GM21825 (cell line): ENCODE results near the gene CWF19L2.
"Not testable (repeated sequence)": the region's sequence is repeated elsewhere in the genome, so short reads cannot be mapped to it uniquely, and the experiment has no call there.

ENCODE experiments used
- ATAC-seq: cut with Tn5 transposase; IDR thresholded peaks from one replicate; pipeline ENCODE4 v1.9.1; 2021; ENCODE audit warnings: mild to moderate bottlenecking, moderate library complexity; ENCODE audit not compliant: unreplicated experiment

Gene CWF19L2

DNA sequence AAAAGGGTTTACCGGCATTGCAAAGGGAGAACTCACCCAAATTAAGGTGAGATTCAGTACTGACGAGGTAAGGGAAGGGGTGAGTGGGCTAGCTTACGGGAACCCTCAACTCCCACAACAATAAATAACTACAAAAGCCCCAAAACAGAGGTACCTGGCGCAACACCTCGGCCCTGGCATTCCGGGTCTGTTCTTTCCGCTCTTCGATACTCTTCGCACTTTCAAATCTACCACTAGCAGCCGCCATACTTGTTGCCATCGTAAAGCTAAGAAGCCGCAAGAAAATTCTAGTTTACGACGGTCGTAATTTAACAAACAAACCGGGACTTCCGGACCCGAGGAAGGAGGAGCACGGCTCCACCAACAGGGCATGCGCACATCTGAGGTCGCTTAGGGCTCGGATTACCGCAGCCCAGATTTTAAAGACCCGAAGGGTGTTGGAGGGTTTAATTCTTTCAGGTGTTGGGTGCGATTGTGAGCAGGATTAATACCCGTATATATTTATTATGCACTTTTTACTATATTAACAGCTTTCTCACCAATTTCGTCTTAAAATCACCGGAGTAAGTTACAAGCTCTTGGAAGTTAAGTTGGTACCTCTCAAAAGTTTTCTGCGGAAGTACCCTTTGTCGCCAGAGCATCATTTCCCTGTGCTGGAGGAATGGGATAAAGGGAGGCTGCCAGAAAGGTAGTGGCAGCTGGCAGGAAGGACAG, at the start of gene CWF19L2:
CWF19L2 (minus strand) TSS at position 268 of the 714 bp plus-strand sequence; CDS start at position 259, 9 bp downstream.
- ATAC-seq, result peak; percentile 98

DNA sequence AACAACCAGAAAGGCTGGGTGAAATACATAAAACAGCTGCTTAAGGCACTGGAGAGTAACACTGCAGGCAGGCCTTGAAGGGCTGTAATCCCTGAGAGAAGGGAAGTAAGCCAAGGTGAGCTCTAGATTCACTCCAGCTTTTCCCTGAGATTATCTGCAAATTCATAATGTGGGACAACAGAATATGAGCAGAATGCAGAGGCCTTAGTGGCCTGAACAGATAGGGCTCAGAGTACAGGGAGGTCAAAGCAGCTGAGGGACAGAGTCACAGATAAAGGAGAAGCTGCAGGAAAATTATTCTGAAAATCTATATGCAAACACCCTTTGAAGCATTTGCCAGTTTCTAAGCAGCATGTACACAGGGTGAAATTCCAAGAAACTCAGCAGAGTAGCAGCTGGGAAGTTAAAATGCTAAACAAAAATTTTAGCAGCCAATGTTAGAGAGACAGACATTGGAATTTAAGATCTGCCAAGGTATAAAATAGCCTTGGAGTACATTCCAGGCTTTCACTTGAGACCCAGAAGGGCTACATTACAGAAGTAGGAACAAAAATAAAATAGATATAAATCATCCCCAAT, 48.1 kb upstream of the CWF19L2 start:
- ATAC-seq, result no peak

DNA sequence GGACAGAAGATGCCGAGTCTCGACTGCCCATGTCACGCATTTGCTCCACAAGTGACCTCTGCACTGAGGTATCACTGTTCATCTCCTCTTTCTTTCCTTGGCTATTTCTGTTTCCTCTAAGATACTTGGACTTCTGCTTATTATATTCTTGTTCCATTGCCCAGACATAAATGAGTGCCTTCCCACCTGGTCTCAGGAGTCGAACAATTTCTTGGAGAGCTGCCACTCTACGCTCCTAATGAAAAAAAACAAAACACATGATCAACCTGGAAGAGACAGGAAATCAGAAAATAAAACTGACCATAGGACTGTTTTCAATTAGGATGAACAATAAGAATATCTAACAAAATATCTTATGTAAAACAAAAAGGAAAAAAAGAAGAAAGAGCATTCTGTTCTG, 47.4 kb upstream of the CWF19L2 start:
- no peak for ATAC-seq

DNA sequence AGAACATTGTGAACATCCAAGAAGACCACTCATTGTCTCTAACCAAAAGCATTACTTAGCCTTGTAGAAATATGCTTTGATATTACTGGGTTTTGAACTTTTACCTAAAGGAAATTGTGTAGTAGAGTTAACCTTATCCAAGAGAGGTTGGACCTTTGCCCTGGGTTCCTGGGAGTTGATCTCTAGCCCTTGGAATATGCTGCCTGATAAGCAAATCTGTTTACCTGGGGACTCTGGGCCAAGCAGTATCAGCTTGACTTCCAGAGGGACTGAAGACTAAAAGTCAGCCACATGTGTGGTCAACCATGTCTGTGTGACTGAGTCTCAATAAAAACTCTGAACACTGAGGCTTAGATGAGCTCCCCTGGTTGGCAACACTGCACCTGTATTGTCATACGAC, 44.1 kb upstream of the CWF19L2 start:
- ATAC-seq, result no peak

DNA sequence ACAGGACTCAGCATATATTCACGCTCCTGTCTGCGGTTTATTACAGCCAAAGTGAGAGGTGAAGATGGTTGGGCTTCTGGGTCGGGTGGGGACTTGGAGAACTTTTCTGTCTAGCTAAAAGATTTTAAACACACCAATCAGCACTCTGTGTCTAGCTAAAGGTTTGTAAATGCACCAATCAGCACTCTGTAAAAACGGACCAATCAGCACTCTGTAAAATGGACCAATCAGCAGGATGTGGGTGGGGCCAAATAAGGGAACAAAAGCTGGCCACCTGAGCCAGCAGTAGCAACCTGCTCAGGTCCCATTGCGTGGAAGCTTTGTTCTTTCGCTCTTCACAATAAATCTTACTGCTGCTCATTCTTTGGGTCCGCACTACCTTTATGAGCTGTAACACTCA, 39.7 kb upstream of the CWF19L2 start:
- not testable (repeated sequence) for ATAC-seq

DNA sequence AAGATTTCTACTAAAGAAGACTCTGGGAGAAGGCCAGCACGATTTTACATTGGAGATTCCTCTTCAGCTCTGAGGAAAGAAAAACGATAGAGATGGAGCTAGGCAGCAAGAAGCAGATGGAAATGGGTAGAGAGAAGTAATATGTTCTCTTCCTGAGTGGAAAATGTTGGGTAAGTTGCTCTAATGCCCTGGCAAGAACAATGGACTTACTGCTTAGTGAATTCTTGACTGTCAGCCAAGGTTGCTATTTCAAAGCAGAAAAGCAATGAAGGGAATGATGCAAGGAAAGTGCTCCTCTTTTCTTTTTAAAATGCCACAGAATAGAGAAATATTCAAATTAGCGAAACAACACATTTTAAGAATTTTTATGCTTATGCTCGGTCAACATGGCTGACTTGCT, 38.4 kb upstream of the CWF19L2 start:
- no peak for ATAC-seq

DNA sequence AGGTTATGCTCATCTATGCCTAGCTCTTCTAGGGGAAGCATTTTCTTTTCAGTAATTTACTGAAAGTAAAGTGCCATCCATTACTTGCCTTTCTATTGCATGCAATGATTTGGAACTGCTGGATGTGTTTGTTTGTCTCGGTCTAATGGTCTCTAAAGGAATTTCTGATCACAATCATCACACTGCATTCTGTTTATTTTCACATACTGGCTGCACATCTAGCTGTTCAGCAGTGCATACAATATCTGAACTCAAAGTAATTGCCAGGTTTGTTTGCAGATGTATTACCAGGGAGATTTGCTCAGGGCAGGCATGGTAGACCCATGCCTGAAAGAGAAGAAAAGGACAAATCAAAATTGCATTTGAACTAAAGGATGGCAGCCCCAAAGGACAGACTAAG, 36.4 kb upstream of the CWF19L2 start:
- no peak for ATAC-seq

DNA sequence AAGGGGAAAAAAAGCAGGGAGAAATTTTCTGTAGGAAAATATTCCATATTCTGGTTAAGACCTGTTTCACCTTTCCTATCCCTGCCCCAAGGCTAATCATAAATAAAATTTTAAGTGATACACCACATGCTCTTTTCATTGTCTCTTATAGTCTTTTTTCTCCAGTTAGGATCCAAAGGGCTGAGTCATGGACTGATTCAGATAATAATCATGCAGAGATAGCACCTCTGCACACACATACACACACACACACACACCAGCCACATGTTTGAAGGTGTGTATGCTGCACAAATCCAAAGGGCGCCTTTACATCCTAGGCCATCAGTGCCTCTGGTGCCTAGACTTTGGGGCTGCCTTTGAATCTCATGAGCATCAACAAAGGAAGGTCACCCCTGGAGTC, 35.5 kb upstream of the CWF19L2 start:
- ATAC-seq, result no peak

DNA sequence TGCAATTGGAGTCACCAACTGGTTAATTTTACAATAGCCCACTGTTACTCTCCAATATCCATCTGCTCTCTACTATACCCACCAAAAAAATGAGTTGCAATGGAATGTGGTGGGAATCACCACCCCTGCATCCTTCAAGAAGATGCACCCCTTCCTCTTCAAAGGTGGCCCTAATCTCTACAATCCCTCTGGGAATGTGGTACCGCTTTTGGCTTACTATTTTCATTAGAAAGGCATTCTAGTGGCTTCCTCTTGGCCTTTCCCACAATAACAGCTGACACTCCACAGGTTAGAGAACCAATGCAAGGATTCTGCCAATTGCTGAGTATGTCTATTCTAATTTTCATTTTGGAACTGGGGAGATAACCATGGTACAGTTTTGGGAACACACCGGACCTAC, 33.2 kb upstream of the CWF19L2 start:
- ATAC-seq, result no peak

DNA sequence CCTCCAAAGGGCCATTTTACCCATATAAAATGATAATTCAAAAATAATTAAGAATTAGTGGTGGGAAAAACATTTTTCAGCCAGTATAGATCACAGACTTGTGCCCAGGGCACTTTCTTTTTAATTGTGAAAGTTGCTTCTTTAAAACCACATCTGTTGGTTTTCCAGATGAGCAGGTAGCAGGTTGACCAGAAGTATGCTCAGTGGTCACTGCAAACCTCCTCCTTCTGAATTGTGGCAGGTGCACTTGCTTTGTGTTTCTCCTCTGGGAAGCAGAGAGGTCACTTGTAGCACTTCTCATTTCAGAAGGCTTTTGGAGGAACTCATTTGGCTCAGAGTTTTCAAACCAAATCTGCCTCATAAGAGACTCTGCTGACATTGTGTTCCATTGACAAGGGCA, 24.6 kb upstream of the CWF19L2 start:
- ATAC-seq, result no peak

DNA sequence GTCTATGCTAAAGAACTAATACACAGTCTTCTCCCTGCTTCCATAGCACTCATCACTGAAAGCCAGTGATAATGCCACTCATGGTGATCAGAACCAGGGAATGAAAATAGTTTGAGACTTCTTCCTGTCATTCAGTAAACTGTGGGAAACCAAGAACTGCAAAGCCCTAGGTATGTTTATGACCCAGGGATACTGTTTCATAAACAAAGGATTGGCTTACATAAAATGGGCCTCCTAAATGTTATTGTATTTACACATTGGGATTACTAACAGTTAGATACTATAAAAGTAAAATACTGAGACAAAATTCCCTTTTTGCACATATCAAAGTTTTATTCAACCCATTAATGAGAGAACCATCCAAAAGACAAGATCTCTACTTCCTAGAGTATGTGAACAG, 21.3 kb upstream of the CWF19L2 start:
- no peak for ATAC-seq

DNA sequence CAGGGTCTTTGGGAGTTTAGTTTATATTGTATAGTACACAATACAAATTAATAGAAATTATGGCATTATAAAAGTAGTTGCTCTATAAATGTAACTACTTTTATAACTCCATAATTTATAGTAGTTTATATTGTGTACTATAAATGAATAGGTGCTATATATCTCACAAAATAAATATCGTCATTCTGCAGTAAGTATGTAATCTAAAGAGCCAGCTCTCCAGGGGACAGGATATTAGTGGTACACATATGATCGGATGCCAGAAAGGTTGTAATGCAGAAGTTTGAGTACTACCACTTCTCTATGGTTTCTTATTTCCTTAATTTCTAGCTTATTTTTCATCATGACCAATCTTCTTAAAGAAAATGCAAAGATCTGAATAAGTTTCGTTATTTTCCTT, 20.2 kb upstream of the CWF19L2 start:
- no peak for ATAC-seq

DNA sequence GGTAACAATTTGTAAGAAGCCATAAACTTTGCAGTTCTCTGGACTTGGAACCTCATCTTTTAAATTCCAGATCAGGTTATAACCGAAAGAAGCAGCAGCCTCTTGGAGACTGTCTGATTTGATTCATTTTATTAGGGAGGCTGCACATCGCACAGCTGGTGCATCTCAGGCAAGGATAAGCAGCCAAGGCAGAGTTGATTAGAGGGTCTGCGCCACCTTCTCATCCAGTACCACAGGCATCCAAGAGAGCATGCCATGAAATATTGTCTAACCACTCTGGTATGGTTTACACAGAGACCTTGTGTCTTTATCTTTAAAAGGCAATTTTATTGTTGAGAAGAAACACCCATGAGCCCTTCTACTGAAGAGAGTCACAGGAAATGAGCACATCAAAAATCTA, 16.2 kb upstream of the CWF19L2 start:
- ATAC-seq, result no peak

DNA sequence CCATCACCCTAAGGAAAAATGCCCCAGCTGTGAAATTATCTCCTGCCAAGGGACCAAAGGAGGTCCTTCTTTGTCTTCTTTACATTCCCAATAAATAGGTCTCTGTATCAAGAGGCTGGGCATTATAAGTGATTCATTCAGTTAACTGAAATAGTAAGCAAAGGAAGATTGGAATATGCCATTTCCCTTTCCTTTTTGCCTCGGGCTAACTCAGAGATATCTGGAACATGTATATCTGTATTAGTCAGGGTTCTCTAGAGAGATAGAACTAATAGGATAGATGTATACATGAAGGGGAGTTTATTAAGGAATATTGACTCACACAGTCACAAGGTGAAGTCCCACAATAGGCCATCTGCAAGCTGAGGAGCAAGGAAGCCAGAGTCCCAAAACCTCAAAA, 15.3 kb upstream of the CWF19L2 start:
- no peak for ATAC-seq

DNA sequence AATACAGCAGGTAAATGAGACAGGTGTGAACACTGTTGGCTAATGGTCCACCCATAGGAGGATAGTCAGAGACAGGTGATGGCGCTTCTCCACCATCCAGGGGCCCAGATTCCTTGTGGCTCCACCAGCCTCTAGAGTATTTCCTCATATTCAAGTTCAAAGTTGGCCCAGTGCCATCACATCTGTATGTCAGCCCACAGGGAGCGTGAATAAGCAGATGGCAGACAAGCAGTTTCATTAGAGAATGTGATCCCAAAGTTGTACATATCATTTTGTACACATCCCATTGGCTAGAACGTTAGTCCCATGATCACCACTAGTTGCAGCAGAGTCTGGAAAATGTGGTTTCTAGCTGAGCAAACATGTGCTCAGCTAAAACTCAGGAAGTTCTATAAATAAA, 11.0 kb upstream of the CWF19L2 start:
- no peak for ATAC-seq

DNA sequence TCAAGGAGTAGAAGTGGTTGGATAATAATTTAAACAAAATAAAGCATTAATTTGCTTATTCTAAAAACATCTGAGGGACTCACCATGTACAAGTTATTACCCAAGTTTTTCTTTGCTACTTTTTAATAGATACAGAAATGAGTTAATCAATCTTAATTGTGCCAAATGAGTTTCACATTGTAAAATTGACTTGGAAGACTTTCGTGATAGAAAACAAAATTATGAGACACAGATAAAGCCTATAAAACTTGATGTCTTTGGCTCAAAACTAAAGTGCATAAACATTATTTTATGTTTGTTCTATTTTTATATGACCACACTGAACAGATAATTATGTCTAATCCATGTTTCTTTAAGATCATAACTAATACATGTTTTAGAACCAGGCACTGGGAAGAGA, 10.1 kb upstream of the CWF19L2 start:
- no peak for ATAC-seq

DNA sequence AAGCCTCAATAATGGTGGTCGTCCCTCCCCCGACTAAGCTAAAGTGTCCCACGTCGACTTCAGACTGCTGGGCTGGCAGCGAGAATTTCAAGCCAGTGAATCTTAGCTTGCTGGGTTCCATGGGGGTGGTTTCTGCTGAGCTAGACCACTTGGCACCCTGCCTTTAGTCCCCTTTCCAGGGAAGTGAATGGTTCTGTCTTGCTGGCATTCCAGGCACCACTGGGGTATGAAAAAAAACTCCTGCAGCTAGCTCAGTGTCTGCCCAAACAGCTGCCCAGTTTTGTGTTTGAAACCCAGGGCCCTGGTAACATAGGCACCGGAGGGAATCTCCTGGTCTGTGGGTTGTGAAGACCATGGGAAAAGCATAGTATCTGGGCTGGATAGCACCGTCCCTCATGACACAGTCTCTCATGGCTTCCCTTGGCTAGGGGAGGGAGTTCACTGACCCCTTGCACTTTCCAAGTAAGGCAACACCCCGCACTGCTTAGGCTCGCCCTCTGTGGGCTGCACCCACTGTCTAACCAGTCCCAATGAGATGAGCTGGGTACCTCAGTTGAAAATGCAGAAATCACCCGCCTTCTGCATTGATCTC, 8.7 kb upstream of the CWF19L2 start:
- not testable (repeated sequence) for ATAC-seq

DNA sequence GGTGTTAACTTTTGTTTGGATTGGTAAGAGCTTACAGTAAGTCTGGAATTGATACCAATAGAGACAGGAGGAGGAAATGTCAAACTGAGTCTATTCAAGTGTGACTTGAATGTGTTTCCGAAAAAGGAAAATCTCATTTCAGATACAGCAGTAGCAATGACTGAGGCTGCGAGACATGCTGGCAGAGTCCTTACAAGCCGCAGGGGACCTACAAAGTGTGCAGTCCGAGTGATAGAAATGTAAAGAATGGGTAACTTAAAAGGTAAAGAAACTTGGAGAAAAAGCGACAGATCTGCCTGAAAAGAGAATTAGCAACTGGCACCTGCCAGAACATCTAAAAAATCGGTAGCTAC, 444 bp downstream of the CWF19L2 start:
- peak; percentile 35 for ATAC-seq

DNA sequence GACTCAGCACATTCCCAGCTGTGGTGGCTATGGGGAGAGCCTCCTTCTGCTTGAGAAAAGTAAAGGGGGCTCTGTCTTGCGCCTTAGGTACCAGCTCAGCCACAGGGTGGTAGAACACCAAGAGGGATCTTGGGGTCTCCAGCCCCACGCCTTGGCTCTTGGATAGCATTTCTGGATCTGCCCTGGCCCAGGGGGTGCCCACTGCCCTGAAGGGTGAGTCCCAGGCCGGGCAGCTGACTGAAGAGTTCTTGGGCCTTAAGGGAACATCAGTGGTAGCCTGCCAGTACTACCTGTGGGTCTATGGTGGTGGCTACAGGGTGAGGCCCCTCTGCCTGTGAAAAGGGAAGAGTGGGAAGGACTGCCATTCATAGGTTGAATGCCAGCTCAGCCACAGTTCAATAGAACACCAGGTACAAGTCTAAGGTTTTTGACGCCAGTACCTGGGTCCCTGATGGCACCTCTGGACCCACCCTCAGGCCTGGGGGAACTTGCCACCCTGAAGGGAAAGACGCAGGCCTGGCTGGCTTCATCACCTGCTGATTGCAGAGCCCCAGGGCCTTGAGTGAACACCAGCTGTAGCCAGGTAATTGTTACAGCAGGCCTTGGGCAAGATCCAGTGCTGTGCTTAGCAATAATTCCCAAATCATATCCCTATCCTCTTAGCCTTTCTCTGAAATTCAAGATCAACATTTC, 3.9 kb downstream of the CWF19L2 start:
- ATAC-seq, result no peak

DNA sequence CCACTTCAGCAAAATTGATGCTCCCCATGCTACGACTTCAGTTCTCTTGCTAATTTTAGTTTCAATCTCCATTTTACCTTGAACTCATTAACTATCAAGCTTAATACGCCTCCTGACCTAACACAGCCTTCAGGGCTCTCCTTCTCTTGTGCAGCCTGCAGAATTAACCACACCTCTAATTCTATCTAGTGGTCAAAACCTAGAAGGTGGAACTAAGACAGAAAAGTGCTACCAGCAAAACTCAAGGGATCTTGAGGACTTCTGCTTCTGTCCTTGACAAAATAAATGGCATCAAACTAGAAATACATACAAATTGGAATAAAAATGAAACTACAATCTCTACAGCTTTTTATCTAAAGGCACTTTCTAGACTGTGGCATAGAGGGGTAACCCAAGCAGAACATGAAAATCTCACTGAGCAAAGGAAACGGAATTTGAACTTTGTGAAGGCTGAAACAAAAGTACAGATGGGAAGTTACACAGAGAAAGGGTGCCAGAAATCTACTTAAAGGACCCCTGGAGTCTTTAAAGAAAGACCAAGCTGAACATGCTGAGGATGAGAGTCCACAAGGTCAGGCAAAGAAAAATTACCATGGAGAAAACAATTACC, 10.7 kb downstream of the CWF19L2 start:
- peak; percentile 55 for ATAC-seq

DNA sequence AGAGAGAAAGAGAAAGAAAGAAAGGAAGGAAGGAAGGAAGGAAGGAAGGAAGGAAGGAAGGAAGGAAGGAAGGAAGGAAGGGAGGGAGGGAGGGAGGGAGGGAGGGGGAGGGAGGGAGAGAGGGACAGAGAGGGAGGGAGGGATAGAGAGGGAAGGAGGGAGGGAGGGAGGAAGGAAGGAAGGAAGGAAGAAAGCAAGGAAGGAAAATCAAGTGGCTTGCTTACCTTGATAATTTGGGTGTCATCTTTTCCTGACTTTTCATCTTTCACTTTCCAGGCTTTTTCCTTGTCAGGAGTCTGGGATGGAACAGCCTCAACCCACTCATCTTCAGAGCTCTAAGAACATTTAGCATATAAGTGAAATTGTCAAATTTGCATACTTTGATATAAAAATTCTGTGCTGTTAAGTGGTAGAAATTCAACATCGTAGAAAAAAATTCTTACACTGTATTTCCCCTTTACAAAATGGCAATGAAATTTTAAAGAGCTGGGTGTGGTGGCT, 14.9 kb downstream of the CWF19L2 start:
- ATAC-seq, result no peak
